Measurements from ENCODE around the gene CHRM4. TPM values are rescaled to one million over a fixed set of nuclear protein-coding genes. Genes with fewer than 3 reads are reported as not detected.
A peak's percentile ranks its signal among the peaks of the same experiment; 100 is the strongest.

The CHRM4 gene
- polyA plus RNA-seq, 2 of the 4 experiments (the other 2 are of a cell fraction) = 0.17 to 0.28 TPM

DNA sequence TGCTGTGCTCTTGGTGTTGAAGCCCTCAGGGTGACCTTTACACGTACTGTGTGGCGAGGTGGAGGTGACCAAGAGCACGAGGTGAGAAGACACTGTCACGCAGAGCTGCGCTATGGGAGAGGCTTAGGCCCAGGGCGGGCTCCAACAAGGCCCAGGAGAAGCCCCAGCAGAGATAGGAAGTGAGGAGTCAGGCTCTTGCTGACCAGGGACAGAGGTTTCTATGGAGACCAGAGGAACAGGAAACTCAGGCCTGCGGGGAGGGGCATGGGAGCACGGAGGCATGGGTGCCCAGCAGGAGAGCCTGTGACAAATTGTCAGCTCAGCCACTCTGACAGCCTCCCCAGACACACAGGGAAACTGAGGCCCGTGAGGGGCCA, 28.6 kb downstream of the CHRM4 start:
- FAIRE-seq = no peak
- H3K4me2 ChIP-seq = peak overlapping the region; percentile 14; the same call in 1 of the 3 replicates
- peak overlapping the region in 1 of 2 experiments; percentile 32; a peak in 3 of 6 replicates for H3K27ac ChIP-seq
- ChIA-PET POLR2A (no interaction called here), CTCF (interaction anchor here (1.7 to 25.2 kb wide), 5 partner anchors 4 to 53 kb away, joined by 3 to 325 read pairs (median 220); partner anchors contain the start of genes CHRM4 and DGKZ)
- ATAC-seq = peak in 1 of 2 experiments; percentile 28; a peak in 3 of 6 replicates
- H3K4me1 ChIP-seq = peaks cover 10% of the 10 kb centered on the region
- TF ChIP-seq MAFK (IDR thresholded peaks at IDR 0.05; ENCODE audit: partially characterized antibody) (no peak), KDM1A (IDR thresholded peaks at IDR 0.05; ENCODE audit: low read depth) (no peak), CEBPB (IDR thresholded peaks at IDR 0.05) (no peak), EHMT2 (IDR thresholded peaks at IDR 0.05; ENCODE audit: low read depth) (no peak), ESRRA (IDR thresholded peaks at IDR 0.05; ENCODE audit: borderline replicate concordance, low read length) (no peak), HOXB5 (CRISPR knock-in tag; IDR thresholded peaks at IDR 0.05) (no peak), SREBF2 (IDR thresholded peaks at IDR 0.05) (no peak), NPAS2 (CRISPR knock-in tag; IDR thresholded peaks at IDR 0.05; ENCODE audit: borderline replicate concordance) (no peak), POLR2A (IDR thresholded peaks at IDR 0.05; ENCODE audit: low read length) (no peak)
- TF ChIP-seq, protein P1, sequence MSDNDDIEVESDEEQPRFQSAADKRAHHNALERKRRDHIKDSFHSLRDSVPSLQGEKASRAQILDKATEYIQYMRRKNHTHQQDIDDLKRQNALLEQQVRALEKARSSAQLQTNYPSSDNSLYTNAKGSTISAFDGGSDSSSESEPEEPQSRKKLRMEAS (IDR thresholded peaks at IDR 0.05) = no peak
- TF ChIP-seq, protein P2, sequence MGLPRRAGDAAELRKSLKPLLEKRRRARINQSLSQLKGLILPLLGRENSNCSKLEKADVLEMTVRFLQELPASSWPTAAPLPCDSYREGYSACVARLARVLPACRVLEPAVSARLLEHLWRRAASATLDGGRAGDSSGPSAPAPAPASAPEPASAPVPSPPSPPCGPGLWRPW (IDR thresholded peaks at IDR 0.05) = no peak
- TF ChIP-seq, protein P3, sequence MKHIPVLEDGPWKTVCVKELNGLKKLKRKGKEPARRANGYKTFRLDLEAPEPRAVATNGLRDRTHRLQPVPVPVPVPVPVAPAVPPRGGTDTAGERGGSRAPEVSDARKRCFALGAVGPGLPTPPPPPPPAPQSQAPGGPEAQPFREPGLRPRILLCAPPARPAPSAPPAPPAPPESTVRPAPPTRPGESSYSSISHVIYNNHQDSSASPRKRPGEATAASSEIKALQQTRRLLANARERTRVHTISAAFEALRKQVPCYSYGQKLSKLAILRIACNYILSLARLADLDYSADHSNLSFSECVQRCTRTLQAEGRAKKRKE (CRISPR knock-in tag; IDR thresholded peaks at IDR 0.05; ENCODE audit: low read depth) = no peak
- TF ChIP-seq, protein P4, sequence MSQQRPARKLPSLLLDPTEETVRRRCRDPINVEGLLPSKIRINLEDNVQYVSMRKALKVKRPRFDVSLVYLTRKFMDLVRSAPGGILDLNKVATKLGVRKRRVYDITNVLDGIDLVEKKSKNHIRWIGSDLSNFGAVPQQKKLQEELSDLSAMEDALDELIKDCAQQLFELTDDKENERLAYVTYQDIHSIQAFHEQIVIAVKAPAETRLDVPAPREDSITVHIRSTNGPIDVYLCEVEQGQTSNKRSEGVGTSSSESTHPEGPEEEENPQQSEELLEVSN (IDR thresholded peaks at IDR 0.05; ENCODE audit: borderline replicate concordance, low read depth) = no peak
- TF ChIP-seq, protein P5, sequence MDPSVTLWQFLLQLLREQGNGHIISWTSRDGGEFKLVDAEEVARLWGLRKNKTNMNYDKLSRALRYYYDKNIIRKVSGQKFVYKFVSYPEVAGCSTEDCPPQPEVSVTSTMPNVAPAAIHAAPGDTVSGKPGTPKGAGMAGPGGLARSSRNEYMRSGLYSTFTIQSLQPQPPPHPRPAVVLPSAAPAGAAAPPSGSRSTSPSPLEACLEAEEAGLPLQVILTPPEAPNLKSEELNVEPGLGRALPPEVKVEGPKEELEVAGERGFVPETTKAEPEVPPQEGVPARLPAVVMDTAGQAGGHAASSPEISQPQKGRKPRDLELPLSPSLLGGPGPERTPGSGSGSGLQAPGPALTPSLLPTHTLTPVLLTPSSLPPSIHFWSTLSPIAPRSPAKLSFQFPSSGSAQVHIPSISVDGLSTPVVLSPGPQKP (IDR thresholded peaks at IDR 0.05; ENCODE audit: low read depth, low read length) = no peak
- TF ChIP-seq, protein P6, sequence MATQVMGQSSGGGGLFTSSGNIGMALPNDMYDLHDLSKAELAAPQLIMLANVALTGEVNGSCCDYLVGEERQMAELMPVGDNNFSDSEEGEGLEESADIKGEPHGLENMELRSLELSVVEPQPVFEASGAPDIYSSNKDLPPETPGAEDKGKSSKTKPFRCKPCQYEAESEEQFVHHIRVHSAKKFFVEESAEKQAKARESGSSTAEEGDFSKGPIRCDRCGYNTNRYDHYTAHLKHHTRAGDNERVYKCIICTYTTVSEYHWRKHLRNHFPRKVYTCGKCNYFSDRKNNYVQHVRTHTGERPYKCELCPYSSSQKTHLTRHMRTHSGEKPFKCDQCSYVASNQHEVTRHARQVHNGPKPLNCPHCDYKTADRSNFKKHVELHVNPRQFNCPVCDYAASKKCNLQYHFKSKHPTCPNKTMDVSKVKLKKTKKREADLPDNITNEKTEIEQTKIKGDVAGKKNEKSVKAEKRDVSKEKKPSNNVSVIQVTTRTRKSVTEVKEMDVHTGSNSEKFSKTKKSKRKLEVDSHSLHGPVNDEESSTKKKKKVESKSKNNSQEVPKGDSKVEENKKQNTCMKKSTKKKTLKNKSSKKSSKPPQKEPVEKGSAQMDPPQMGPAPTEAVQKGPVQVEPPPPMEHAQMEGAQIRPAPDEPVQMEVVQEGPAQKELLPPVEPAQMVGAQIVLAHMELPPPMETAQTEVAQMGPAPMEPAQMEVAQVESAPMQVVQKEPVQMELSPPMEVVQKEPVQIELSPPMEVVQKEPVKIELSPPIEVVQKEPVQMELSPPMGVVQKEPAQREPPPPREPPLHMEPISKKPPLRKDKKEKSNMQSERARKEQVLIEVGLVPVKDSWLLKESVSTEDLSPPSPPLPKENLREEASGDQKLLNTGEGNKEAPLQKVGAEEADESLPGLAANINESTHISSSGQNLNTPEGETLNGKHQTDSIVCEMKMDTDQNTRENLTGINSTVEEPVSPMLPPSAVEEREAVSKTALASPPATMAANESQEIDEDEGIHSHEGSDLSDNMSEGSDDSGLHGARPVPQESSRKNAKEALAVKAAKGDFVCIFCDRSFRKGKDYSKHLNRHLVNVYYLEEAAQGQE (IDR thresholded peaks at IDR 0.05) = no peak
- no peaks in the 10 kb centered on the region for H3K9me3 ChIP-seq
- no peak overlapping the region for H3K4me3 ChIP-seq
- 67% methylated on average over 9 of the region's 9 CpGs for whole genome bisulfite sequencing (ENCODE audit: missing lambda C conversion rate)
- DNase-seq (ENCODE audit: low read depth in 1 of 2, low spot score in 1 of 2) = peak in 1 of 2 experiments; percentile 40

DNA sequence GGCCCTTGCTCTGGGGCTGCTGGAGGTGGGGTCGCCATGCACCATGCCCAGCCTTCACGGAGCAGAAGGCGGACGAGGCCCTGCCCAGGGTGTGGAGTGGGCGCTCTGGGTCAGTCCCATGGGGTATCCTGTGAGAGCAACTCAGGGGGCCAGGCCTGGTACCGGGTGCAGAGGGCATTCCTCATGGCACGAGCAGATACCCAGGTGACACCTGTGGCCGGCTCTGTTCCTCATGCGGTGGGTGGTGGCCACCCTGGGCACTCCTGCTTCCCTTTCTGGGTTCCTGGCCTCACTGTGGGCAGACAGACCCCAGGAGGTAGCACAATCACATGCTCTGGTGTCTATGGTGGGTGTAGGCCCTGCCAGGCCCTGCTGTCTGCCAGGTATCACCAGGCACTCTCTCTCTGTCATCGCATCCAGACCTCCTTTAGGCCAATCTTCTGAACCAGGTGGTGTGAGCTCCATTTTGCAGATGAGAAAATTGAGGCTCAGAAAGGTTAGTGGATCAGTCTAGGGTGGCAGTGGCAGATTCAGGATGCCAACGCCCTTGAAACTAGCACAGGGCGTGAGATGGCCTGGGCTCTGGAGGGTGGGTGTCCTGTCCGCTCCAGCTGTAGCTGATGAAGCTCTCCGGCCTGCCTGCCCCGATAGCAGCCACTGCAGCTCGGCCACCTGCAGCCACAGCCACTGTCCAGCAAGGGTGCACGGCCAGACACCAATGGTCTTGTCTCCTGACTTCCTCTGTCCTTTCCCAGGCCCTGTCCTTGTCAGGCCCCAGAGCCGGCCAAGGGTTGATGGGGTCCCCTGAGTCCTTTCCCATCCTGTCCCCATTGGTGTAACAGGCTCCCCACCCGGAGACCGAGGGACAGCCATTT, 29.2 kb downstream of the CHRM4 start:
- no peak for DNase-seq (ENCODE audit: low read depth in 1 of 2, low spot score in 1 of 2)
- Histone ChIP-seq H3K9me3 (no peaks in the 10 kb centered on the region), H3K27ac (peak overlapping the region in 1 of 2 experiments; percentile 32; a peak in 2 of 6 replicates), H3K4me2 (no peak overlapping the region), H3K4me1 (peaks cover 10% of the 10 kb centered on the region), H3K4me3 (no peak overlapping the region)
- TF ChIP-seq, protein P7, sequence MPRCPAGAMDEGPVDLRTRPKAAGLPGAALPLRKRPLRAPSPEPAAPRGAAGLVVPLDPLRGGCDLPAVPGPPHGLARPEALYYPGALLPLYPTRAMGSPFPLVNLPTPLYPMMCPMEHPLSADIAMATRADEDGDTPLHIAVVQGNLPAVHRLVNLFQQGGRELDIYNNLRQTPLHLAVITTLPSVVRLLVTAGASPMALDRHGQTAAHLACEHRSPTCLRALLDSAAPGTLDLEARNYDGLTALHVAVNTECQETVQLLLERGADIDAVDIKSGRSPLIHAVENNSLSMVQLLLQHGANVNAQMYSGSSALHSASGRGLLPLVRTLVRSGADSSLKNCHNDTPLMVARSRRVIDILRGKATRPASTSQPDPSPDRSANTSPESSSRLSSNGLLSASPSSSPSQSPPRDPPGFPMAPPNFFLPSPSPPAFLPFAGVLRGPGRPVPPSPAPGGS (IDR thresholded peaks at IDR 0.05) = no peak
- TF ChIP-seq CEBPB (IDR thresholded peaks at IDR 0.05) (no peak), RCOR1 (IDR thresholded peaks at IDR 0.05; ENCODE audit: low read depth, low read length) (no peak), RFX5 (IDR thresholded peaks at IDR 0.05) (no peak)
- ATAC-seq = no peak
- WGBS (ENCODE audit: missing lambda C conversion rate) = 89% methylated on average over 14 of the region's 20 CpGs
- ChIA-PET CTCF (interaction anchor here (1.3 to 25.2 kb wide), 7 partner anchors 5 to 123 kb away, joined by 3 to 325 read pairs (median 6); partner anchors contain the start of genes CHRM4 and DGKZ), POLR2A (no interaction called here)
- FAIRE-seq = no peak
